HG03108 (cell line): ENCODE measurements around the gene APC.

Experiments
- ATAC-seq: cut with Tn5 transposase; IDR thresholded peaks from one replicate; pipeline ENCODE4 v1.9.1; 2021; ENCODE audit warnings: moderate library complexity; ENCODE audit not compliant: unreplicated experiment

The APC gene

GRCh38 chr5:112776301-112776856 lies 38.7 kb downstream of the APC start:
- ATAC-seq, result no peak

- ATAC-seq, result no peak
Measured at GRCh38 chr5:112779531-112779930, 41.8 kb downstream of the APC start.

- ATAC-seq, result no peak
Measured at GRCh38 chr5:112784726-112785125, 47.0 kb downstream of the APC start.

- no peak for ATAC-seq
Measured at GRCh38 chr5:112787261-112787660, 49.6 kb downstream of the APC start.

GRCh38 chr5:112787896-112788295 lies 50.2 kb downstream of the APC start:
- ATAC-seq, result no peak

- no peak for ATAC-seq
Measured at GRCh38 chr5:112793201-112793600, 55.5 kb downstream of the APC start.

GRCh38 chr5:112794410-112794809 lies 56.7 kb downstream of the APC start:
- ATAC-seq, result no peak

- no peak for ATAC-seq
Measured at GRCh38 chr5:112795342-112795741, 57.7 kb downstream of the APC start.

- ATAC-seq, result no peak
Measured at GRCh38 chr5:112795944-112796678, 58.4 kb downstream of the APC start.

- ATAC-seq, result no peak
Measured at GRCh38 chr5:112799661-112800060, 62.0 kb downstream of the APC start.

GRCh38 chr5:112800891-112801290 lies 63.2 kb downstream of the APC start:
- no peak for ATAC-seq

GRCh38 chr5:112811023-112811422 lies 73.3 kb downstream of the APC start:
- no peak for ATAC-seq

- no peak for ATAC-seq
Measured at GRCh38 chr5:112812549-112812948, 74.9 kb downstream of the APC start.

- no peak for ATAC-seq
Measured at GRCh38 chr5:112820246-112820645, 82.6 kb downstream of the APC start.

- no peak for ATAC-seq
Measured at GRCh38 chr5:112822456-112822855, 84.8 kb downstream of the APC start.

GRCh38 chr5:112823181-112823580 lies 85.5 kb downstream of the APC start:
- ATAC-seq, result no peak

GRCh38 chr5:112823656-112824055 lies 86.0 kb downstream of the APC start:
- no peak for ATAC-seq

- no peak for ATAC-seq
Measured at GRCh38 chr5:112824197-112824596, 86.5 kb downstream of the APC start.

- ATAC-seq, result no peak
Measured at GRCh38 chr5:112830378-112830777, 92.7 kb downstream of the APC start.

GRCh38 chr5:112833971-112834370 lies 96.3 kb downstream of the APC start:
- no peak for ATAC-seq

- no peak for ATAC-seq
Measured at GRCh38 chr5:112844489-112844888, 106.8 kb downstream of the APC start.

GRCh38 chr5:112846556-112846955 lies 108.9 kb downstream of the APC start:
- no peak for ATAC-seq

GRCh38 chr5:112847306-112847705 lies 109.6 kb downstream of the APC start:
- ATAC-seq, result no peak
